NT2/D1 (cell line): ENCODE data around the gene KCNQ1.

Experiments
- SUZ12 ChIP-seq: IDR thresholded peaks from 2 replicates; pipeline ENCODE4 v1.6.1; 2011; ENCODE audit not compliant: insufficient read length, insufficient read depth; ENCODE audit errors: extremely low read depth
- YY1 ChIP-seq: IDR thresholded peaks from 2 replicates; pipeline ENCODE4 v1.6.1; 2011; ENCODE audit not compliant: insufficient read length, insufficient read depth
- ZNF274 ChIP-seq: IDR thresholded peaks from 2 replicates; pipeline ENCODE4 v1.6.1; 2011; ENCODE audit warnings: mild to moderate bottlenecking, low read depth, low read length

DNA sequence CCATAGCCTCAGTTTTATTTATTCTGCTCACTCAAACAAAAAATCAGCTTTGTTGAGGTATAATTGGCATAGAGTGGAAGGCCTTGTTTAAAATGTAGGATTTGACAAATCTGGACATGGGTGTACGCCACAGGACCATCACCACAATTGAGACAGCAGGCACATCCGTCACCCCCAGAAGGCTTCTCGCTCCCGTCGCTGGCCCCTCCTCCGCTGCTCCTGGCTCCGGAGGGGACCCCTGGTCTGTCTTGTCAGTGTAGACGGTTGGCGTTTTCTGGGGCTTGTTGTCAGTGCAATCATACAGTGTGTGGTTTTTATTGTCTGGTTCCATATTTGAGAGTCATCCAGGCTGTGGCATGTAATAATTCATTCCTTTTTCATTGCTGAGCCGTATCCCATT lies 97.6 kb downstream of the KCNQ1 start:
- TF ChIP-seq YY1 (no peak), SUZ12 (no peak), ZNF274 (no peak)
